Stimulated activated CD4-positive, alpha-beta T cell treated with anti-CD3 and anti-CD28 coated beads, Interleukin-12 subunit alpha, Interleukin-12 subunit beta, amount 100 ng/mL, for 24 hours (primary cell): ENCODE data around the gene RHO.

Experiments used
- DNase-seq, 2 experiments: peaks; one replicate each; pipeline ENCODE4 v3.0.0-alpha.2; 2020; ENCODE audit warnings: low read depth in 2 of 2

Gene RHO

DNA sequence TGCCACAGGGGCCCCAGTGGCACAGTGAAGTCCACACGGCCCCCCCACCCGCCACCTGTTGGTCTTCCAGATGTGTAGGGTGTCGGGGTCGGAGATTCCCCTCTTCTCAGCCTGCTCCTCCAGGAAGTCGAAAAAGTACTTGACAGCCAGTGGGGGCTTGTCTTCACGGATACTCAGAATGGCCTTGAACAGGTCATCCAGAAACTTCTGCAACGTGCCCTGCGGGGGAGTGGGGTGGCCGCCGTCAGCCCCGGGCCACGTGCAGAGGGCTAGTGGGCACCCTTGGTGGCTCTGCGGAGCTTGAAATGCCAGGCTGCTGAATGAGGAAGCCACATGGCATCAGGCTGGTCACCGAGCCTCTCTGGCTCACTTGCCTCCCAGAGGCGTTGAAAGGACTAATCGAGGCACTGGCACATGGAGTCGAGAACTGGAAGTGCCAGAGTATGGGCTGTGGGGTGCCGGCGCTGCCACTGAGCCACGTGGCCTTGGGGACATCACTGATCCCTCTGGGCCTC is 31.2 kb downstream of the RHO start:
- DNase-seq = no peak

DNA sequence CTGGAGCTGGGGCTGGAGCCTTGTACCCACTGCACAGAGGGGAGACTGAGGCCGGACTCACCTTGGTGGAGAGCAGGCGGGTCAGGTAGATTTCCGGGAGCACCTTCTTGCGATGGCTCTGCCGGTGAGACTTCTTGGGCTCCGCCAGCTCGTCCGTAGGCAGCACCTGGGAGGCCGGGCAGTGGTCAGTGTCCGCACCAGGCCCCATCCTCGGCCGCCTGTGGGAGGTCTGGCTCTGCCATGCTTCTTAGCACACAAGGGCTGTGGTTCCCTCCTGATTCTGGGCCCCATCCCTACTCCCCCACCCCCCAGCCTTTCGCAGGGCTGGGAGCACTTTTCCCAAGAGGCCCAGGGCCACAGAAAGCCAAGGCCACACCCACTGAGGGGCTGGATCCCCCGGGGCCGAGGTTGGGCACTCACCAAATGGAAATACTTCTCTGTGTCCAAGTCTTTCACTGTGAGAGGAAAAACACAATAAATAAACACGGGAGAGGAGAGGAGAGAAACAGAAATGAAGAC is 31.9 kb downstream of the RHO start:
- DNase-seq = no peak

DNA sequence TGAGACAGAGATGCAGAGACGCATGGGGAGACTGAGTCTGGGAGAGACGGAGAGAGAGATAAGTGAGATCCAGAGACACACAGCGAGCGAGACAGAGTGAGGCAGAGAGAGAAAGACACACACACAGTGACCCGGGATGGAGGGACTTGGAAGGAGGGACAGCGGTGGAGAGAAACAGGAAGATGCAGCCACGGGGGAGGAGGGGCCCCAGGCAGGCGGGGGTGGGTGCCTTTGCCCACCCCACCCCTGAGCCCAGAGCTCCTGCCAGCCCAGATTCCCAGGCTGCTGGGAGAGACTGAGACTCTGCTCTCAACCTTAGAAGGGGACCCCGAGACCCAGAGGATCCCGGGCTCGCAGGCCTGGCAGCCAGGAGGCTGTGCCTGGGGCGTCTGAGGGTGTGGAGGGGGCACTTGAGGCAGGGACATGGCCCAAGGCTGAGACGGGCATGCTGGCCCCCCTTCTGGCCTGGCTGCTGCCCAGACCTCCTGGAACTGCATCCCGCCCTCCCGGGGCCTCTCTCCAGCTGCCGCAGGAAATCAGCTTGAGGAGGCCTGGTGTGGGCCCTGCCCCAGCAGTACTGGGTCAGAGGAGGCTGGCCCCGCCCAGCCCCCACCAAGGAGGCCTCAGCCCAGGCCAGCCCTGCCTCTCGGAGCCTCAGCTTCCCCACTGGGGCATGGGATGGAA is 32.6 kb downstream of the RHO start:
- no peak for DNase-seq

DNA sequence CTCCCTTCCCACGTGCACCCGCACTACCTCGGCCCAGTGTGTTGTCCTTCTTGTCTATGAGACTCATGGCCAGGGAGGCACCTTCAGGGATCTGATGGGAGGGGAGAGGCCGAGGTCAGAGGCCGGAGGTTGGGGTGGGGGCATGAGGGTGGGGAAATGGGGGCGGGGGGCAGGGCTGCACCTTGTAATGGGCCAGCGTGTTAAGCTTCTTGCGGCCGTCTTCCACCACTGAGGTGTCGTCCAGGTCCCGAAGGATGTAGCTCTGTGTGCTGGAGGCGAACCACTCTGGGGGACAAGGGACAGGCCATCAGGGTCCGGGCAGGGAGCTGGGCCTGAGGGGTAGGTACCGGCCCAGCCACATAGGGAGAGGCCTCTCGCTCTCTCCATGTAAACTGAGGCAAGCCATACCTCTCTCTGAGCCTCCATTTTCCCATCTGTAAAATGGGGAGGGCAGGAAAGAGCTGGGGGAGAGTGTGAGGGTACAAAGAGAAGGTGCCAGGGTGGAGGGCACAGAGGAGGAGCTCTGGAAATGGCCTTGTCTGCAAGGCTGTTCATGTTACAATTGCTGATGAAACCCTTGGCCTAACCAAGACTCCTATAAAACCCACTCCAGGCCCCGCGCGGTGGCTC is 33.3 kb downstream of the RHO start:
- no peak for DNase-seq

DNA sequence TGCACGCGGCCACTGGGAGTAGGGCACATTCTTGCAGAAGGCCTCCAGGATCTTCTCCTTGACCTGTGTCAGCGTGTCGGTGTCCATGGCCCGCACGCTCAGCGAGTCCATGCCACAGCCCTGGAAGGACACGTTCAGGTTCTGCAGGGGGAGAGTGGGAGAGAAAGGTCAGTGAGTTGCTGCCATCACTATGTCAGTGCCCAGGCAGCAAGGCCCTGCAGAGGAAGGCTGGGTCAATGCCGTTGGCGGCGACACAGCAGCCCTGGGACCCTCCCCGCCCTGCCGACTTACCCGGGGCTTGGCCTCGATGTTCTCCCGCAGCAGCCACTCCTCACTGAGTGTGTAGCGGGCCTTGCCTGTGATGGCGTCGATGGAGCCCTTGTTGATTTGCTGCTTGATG is 34.4 kb downstream of the RHO start:
- DNase-seq = no peak

DNA sequence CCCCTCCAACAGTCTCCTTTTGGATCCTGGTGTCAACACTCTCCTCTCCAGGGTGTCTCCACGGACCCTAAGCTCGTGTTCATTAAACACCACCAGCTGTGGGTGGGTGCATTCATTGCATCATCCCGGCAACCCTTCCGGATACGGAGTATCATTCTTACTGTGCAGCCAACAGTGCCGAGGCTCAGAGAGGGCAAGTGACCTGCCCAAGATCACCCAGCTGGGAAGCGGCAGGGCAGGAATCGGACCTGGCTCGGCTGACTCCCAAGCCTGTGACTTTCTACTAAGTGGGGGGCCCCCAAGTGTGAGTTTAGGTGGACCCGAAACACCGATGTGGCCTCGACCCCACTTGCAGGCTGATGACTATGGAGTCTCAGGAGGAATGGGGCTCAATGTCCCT is 34.9 kb downstream of the RHO start:
- no peak for DNase-seq

DNA sequence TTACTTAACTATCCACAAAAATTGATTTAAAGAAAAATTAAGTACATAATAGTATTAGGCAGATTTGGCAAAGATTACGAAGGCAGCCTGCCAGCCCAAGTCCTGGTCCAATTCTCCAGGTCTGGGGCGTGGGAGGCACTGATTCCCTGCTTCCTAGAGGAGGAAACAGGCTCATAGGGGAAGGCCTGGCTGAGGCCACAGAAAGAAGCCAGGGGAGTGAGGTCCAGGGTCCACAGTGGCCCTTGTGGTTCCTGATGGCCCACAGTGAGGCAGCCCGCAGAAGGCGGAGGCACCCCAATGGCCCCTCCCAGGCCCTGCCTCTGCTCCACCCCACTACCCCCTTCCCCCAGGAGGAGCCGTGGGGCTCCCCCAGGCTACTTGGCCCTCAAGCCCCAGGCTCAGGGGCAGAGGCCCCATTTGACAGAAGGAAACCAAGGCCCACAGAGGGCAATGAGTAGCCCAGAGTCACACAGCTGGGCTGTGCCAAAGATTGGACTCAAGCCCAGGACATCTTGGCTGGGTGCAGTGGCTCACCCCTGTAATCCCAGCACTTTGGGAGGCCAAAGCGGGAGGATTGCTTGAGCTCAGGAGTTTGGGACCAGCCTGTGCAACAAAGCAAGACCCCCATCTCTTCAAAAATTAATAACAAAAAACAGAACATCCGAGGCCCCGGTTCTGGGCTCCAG is 35.6 kb downstream of the RHO start:
- DNase-seq = no peak

DNA sequence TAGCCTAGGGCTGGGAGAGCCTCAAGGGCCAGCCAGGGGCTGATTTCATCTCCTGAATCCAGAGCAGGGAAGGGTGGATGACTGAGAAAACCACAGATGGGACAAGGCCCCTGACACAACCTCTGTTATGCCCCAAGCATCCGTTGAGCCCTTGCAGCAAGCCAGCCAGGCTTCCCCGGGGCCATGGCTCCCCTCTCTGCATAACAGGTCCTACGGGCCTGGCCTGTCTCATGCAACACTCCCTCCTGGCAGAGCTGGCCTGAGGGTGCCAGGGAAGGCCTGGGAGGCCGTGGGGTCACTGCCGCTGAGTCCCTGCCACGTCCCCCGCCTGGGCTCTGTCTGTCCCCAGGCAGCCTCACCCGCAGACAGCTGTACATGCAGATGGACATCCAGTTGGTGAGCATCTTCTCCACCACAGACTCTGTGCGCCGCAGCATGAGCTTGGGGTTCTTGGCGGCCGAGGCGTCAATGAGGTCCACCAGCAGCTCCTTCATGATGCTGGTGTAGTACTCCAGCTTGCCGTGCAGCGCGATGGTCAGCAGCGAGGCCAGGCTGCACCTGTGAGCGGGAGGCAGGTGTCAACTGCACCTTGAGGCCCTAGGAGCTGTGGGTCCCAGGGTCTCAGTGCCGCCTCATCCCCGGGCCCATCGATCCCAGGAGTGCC is 36.7 kb downstream of the RHO start:
- DNase-seq = no peak

DNA sequence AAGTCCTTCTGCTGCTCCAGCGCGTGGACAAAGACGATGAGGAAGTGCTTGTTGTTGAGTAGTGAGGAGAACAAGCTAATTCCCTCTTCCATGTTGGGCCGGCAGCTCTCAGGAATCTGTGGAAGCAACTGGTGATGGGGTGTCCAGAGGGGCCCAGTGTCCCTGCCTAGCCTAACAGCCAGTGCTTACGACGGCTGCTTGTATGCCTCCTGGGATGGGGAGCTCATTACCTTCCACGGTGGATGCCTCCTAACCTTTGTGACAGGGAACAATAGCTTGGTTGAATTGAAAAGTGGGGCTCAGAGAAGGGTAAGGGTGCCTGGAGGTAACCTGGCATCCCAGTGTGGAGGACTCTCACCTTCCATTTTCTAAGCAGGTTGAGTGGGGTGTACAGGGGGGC is 37.5 kb downstream of the RHO start:
- DNase-seq = no peak

DNA sequence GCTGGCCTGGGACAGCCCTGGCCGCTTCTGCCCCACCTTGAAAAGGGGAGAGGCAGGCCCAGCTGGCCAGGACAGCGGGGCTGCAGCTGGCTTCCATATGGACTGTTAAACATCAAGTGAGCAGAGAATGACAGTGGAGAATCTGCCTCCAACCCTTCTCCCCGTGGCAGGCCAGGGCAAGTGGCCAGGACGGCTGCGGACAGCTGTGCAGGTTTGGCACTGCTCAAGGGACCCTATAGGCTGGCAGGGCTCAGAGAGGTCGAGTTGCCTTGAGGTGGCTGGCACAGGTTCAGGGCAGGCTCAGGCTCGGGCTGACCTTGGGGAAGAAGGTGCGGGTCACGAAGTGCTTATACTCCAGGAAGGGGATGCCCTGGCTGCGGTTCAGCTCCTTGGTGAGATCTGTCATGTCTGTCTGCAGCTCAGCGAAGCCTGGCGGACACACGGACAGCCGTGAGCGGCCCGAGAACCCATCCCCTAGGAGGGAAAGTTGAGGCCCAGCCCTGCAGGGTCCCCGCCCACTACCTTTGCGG is 38.8 kb downstream of the RHO start:
- DNase-seq = no peak

DNA sequence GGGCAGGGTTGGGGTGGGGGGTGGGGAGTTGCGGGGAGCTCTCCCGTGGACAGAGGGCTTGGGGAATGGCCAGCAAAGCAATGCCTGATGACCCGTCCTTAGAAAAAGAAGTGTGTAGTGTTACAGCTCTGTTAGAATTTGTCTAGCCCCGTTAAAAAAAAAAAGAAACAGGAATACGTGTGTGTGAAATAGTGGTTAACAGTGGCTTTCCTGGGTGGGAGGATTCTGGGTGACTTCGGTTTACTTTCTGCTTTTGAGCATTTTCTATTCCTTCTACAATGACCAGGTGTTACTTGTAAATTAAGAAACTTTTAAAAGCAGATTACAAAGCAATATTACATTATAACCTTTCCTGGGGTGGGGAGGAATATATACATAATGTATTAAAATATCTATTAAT is 39.5 kb downstream of the RHO start:
- no peak for DNase-seq

DNA sequence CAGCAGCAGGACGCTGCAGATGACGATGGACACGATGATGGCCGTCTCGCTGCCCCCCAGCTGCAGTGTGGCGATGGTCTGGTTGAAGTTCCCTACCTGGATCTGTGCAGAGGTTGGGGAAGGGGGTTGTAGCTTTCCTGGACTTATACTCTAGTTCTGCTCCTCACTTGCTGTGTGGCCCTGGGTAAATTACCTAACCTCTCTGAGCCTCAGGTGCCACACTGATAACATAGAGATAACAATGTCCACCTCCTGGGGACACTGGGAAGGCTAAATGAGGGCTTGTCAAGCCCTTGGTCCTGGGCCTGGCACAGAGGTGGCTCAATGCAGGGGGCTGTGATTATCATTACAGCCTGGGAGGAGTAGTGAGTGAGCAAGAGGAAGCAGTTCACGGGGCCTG is 41.4 kb downstream of the RHO start:
- no peak for DNase-seq

DNA sequence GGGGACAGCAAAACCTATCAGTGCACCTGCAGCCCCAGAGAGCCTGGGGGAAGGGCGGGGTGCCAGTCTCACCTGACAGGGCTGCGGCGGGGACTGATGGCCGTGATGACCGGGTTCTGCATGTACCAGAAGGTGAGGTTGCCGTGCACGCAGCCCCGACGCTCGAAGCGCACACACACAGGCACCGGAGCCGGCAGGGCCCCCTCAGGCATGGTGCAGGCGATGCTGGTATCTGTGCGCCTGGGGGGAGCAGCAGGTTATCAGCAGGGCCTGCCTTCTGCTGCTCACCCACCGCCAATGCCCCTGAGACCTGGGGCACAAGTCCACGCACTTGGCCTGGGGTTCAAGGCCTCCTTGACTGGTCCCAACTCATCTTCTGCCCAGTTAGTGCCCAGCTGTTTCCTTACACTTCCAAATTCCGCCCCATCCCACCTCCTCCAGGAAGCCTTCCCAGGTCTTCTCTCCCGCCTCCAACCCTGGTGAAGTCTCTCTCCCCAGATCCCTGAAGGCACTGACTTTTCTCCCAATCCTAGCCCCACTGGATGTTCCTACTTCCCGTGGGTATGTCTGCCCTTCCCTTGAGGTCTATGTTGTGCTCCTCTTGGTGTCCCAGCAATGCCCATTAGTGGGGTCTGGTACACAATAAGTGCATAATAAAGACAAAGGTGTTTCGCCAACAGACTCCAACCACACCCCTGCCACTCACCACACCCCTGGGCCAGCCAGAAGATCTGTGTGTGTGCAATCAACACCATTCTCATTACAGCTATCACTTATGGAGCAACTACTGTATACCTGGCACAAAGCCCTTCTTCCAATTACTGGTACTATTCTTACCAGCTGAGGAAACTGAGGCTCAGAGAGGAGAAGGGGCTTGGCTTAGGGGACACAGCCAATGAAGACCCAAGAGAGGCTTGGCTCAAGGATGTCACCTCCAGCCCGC is 43.4 kb downstream of the RHO start:
- DNase-seq = no peak

DNA sequence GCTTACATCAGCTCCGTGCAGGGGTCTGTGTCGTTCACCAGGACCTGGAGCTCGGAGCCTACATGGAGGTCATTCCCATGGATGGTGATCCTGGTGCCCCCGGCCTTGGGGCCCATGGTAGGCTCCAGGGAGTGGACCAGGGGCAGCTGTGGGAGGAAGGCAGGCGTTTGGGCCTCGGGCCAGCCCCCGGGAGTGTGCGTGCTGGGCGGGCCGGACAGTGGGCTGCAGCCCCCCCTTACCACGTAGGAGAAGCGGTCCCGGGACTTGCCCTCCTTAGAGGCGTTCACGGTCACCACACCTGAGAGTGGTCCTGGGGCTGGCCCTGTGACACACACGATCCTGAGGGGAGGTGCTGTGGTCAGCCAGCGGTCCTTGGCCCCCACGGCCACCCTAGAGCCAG is 44.2 kb downstream of the RHO start:
- no peak for DNase-seq

DNA sequence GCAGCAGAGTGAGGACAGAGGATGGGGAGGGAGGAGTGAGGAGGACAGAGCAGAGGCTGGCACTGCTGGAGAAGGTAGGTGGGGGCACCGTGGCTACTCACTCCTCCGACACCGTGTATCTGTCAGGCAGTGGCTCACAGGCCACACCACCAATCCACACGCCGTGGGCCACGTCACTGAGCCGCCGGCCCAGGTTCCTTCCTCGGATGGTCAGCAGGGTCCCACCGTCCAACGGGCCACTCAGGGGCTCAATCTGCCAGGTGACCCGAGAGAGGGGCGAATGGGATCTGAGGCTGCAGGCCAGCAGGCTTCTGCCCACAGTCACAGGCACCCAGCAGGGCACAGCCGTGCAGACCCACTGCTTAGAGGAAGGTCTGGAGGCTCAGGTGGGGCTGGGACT is 45.1 kb downstream of the RHO start:
- DNase-seq = no peak

DNA sequence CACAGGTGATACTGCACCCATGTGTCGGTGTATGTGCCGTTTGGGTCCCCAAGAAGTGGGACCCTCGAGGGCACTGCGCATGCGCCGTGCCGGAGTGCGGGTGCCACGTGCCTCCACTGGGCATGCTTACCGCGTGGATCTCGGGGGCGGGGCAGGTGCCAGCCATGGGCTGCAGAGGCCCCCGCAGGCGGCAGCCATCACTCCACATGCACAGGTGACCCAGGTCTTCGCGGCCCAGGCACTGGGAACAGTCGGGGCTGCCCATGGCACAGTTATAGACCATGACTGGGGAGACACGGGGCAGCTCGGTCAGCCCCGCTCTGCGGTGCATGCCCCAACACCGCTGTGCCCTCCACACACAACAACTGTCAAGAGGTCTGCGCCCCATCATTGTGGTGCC is 45.8 kb downstream of the RHO start:
- DNase-seq = no peak

DNA sequence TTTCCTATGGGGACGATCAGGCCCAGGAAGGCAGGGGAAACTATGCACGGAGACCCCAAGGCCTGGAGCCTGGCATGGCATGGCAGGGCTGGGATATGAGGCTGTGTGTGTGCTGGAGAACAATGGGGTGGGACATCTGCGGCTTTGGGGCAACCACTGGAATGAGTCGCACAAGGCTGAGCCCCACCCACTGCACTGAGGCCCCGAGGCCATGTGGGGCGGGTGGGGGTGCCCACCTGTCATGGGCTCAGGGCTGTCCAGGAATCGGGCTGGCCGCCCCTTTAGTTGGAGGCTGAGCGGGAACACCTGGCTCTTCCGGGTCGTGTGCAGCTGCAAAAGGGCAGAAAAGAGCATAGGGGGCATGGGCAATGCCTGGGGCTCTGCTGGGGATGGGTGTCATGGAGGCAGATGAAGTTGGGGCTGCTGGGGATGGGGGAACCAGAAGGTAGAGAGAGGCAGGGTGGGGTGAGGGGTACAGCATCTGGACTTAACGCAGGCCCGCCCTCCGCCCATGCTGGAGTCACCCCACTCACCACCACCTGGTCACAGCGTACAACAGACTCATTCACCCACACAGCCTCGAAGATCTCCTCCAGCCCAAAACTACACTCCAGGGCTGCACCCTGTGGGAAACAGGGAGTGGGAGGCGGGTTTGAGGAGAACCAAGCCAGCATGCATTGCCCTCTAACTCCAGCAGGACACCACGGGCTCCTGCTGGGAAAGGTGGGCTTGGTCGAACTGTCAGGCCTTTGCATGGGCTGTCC is 47.0 kb downstream of the RHO start:
- no peak for DNase-seq

DNA sequence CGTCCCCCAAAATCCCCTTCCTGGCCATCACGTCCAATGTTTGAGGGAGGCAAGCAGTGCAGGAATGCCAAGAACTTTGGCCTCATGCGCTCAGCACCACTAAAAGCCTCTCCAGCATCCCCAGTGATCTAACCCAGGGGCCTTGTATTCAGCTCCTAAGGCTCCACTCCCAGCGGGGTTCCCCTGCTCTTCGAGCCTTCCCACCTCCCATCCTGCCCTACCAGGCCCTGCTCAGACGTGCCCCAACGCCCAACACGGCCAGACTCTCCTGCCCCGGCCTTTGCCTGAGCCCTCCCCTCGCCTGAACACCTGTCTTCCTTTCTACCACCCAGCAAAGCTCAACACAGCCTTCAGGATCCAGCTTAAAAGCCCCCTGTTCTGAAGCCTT is 47.6 kb downstream of the RHO start:
- no peak for DNase-seq

DNA sequence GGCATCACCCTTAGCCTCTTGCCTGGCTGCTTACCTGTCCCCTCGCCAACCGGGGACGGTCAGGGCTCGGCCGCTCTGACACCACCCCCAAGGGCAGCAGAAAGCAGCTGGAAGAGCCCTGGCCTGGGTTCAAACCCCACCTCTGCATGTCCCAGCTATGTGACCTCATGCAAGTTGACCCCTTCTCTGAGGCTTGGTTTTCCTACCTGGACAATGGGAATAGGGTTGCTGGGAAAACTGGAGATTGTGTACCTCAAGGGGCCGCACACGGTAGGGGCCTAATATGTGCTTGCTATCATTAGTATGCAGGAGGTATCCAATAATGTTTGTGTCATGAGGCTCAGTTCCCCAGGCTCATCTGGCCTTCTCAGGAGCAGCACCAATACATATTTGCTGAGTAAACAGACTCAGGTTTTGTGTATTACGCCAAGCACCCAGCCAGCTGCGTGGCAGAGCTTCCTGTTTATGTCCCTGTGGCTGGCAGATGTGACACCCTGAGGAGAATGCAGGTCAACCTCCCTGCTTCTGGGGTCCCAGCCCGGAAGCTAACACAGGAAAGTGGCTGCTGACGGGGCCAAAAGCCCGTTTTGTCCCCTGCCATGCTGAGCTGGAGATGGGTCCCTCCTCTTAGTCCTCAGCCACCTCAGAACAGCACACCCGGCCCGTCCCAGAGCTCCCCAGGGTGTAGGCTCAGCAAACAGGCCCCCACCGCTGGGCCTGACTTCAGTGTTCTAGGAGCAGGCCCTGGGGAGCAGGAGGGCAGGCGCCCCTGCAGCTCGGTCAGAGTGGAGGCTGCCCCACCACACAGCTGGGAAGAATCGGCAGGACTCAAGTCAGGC is 48.3 kb downstream of the RHO start:
- DNase-seq = peak in 1 of 2 experiments; percentile 8
